ENCODE measurements around the gene CDH19. TPM values are rescaled to one million over a fixed set of nuclear protein-coding genes. Genes with fewer than 3 reads are reported as not detected.

The CDH19 gene
- 12.1 TPM for total RNA-seq
- long read RNA-seq, full-length matches to known transcripts, result 10 of 14 reads
- long read RNA-seq, partial matches to known transcripts, result 2 of 14 reads
- long read RNA-seq, other reads (novel, unspliced or antisense), result 2 of 14 reads

GRCh38 chr18:66603941-66604627 is at the start of gene CDH19:
TSS of gene CDH19 (minus strand) at chr18:66604090. CDS start at chr18:66572204, 31,886 bp downstream.
- no peak for DNase-seq
- peak; percentile 96 for ATAC-seq
- intact Hi-C loops (cut with micrococcal nuclease), result no loop called here

- no peak for DNase-seq
- intact Hi-C loops (cut with micrococcal nuclease), result no loop called here
- ATAC-seq, result no peak
Measured at GRCh38 chr18:66647671-66648070, 43.8 kb upstream of the CDH19 start.

- ATAC-seq (no peak), DNase-seq (no peak)
- intact Hi-C loops (cut with micrococcal nuclease), result no loop called here
Measured at GRCh38 chr18:66646609-66647008, 42.7 kb upstream of the CDH19 start.

- ATAC-seq (no peak), DNase-seq (no peak)
- intact Hi-C loops (cut with micrococcal nuclease), result no loop called here
Measured at GRCh38 chr18:66645983-66646382, 42.1 kb upstream of the CDH19 start.

DNA sequence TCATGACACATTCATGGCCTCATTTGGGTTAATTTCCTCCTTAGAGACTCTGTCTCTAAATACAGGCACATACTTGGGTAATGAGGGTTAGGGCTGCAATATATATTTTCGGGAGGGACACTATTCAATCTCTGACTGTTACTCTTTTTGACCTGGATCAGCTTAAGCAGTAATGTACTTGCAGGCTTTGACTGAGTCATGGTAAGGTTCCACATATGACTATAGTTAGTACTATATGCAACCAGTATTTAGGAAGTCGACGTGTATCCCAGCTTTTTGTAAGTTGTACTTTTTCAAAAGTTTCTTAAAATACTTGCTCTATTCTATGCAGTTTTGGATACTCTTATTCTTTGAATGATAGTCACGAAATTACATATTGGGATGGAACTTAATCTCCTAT is 37.2 kb upstream of the CDH19 start:
- intact Hi-C loops (cut with micrococcal nuclease), result no loop called here
- no peak for DNase-seq
- no peak for ATAC-seq

GRCh38 chr18:66640431-66640830 is 36.5 kb upstream of the CDH19 start:
- intact Hi-C loops (cut with micrococcal nuclease), result no loop called here
- DNase-seq, result peak; percentile 47
- ATAC-seq, result peak; percentile 95

DNA sequence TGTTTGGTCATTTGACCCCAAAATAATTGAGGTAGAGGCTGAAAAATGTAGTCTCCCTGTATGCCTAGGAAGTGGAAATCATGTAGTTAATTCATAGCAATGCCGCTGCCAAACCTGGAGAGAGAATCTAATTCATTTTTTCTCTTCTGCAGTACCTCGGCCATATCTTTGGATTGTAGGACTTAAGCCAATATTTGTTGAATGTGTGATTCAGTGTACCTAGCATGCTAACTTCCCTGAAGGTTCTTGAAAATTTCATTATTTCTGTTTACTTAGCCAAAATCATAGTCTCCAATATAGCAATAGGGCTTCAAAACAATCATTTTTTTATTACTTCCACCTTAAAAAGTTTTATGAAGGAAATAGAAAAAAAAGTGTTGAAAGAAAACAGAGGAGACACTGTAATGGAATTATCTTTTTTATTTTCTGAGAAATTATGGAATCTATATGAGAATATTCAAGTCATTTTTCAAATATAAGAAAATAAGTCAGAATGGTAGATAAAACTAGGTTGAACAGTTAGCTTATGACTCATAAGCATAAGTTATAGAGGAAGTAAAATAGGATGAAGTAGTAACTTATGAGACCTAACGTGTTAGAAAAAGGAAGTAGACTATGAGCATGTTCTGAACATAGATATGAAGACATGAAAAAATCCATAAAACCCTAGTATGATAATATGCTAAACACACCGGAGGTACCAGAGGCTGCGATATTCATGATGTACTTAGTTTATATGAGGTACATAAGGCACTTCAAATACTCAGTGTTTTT is 35.2 kb upstream of the CDH19 start:
- ATAC-seq (no peak), DNase-seq (no peak)
- intact Hi-C loops (cut with micrococcal nuclease), result no loop called here

- peak; percentile 82 for ATAC-seq
- intact Hi-C loops (cut with micrococcal nuclease), result no loop called here
- peak; percentile 26 for DNase-seq
Measured at GRCh38 chr18:66635342-66635741, 31.5 kb upstream of the CDH19 start.

DNA sequence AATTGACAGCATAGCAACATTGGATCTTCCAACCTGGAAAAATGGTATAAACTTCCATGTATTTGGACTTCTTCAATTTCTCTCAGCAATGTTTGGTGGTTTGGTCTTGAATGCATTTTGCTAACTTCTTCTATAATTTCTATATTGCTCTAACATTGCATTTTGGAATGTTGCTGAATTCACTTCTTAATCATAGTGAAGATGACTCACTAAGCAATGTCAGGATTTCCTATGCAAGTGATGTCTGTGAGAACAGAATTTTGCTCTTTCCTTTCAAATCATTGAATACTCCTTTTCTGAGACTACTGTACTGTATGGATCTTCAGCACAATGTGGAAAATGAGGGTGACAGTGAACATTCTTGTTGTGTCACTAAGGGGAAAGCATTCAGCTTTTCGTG is 28.9 kb upstream of the CDH19 start:
- DNase-seq (no peak), ATAC-seq (no peak)
- intact Hi-C loops (cut with micrococcal nuclease), result no loop called here

GRCh38 chr18:66630831-66631230 is 26.9 kb upstream of the CDH19 start:
- ATAC-seq (no peak), DNase-seq (no peak)
- intact Hi-C loops (cut with micrococcal nuclease), result no loop called here

DNA sequence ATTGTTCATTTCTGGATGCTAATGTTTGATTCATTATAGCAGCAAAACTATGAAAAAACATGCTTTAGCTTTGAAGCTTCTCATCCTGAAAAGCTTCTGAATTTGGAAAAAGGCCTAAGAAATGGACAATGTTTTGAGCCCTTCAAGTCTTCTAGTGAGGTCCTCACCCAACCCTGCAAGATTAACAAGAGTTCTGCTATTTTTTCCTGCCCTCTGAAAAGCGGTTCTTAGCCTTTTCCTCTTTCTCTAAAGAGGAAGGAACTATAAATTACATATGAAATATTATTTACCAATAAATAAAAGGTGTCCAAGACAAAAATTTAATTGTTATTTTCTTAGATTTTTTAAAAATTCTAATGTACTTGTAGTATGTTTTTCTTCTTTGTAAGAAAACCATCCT is 19.9 kb upstream of the CDH19 start:
- intact Hi-C loops (cut with micrococcal nuclease), result no loop called here
- ATAC-seq, result no peak
- DNase-seq, result no peak

DNA sequence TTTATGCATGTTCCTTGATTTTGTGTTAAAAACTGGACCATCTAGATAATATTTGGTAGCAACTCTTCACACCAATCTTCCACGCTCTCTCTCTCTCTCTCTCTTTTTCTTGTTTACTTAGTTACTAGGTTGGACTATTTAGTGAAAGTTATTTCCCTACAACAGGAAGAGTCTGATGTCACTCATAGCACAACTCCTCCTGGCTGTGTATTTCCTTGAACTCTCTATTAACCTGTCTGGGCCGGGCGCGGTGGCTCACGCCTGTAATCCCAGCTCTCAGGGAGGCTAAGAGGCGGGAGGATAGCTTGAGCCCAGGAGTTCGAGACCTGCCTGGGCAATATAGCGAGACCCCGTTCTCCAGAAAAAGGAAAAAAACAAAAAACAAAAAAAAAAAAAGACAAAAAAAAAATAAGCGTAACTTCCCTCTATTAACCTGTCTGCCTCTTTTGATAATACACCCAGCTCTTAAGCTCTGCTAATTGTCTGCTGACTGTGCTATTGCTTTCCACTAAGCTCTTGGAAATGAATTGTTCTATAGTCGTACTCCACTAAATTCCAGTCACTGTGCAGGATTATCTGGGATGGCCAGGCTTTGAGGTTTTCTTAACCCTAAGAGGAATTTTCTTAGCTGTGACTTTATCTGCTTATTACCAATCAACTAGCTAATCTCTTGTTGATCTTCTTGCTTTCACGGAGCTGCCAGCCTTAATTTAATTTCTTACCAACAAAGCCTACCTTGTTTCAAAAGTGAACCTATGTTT is 18.1 kb upstream of the CDH19 start:
- ATAC-seq (no peak), DNase-seq (no peak)
- intact Hi-C loops (cut with micrococcal nuclease), result no loop called here

- DNase-seq (no peak), ATAC-seq (no peak)
- intact Hi-C loops (cut with micrococcal nuclease), result no loop called here
Measured at GRCh38 chr18:66616523-66616983, 12.7 kb upstream of the CDH19 start.

- intact Hi-C loops (cut with micrococcal nuclease), result no loop called here
- ATAC-seq, result no peak
- no peak for DNase-seq
Measured at GRCh38 chr18:66615176-66615575, 11.3 kb upstream of the CDH19 start.

DNA sequence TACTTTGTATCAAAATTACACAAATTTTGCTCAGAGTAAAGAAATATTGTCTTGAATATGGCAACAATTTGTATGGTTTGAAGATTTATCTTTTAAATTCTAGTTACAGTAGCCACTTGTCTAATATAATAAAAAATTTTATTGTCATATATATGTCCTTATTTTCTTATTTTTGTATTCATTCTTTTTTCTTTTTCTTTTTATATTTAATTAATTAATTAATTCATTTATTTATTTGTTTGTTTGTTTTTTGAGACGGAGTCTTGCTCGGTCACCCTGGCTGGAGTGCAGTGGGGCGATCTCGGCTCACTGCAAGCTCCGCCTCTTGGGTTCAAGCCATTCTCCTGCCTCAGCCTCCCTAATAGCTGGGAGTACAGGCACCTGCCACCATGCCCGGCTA is 3.7 kb upstream of the CDH19 start:
- intact Hi-C loops (cut with micrococcal nuclease), result no loop called here
- ATAC-seq, result no peak
- no peak for DNase-seq

GRCh38 chr18:66601649-66602048 is 2.2 kb downstream of the CDH19 start:
- intact Hi-C loops (cut with micrococcal nuclease), result no loop called here
- DNase-seq (no peak), ATAC-seq (no peak)

DNA sequence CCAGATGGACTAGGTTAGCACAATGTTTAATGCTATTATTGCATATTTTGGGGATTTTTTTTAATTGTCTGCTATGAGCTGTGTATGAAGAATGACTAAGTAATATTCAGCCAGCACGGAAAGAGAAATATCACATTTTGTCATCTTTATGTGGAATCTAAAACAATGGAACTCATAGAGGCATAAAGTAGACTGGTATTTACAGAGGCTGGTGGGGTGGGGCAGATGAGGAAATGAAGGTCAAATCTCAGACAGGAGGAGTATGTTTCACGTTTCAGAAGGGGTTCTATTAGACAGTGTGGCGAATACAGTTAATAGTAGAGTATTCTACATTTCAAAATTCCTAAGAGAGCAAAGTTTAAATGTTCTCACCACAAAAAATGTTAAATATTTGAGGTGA is 4.7 kb downstream of the CDH19 start:
- DNase-seq (no peak), ATAC-seq (peak; percentile 50)
- intact Hi-C loops (cut with micrococcal nuclease), result no loop called here

DNA sequence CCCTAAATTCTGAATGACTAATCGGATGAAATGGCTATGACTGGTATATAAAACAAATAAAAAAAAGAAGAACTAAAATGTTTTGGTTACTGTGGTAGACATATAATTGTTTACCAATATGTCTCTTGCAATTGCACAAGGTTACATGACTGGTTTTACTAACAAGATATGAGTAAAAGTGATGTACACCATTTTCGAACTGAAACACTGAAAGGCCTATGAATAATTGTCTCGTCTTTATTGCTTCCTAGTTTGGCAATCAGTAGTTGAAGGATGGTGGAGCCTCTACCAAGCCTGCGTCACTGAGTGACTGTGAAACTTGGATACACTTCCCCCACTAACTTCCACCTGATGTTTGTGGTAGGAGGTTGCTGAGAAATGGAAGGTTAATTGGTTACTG is 16.5 kb downstream of the CDH19 start:
- intact Hi-C loops (cut with micrococcal nuclease), result no loop called here

DNA sequence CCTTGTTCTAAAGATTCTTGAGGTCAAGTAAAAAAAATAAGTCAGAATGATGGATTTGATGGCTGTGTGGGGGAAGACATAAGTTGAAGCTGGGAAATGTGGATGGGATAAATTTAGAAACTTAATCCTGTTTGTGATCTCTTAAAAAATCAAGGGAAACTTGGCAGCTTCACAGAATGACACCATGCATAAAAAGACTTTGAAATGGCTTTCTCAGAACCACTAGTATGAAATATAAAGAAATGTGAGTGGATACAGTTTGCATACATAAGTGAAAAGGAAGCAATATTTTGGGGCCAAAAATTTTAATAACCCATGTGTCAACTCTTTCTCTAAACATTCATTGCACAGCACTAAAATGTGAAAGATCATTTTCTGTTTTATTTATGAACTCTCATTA is 21.7 kb downstream of the CDH19 start:
- no peak for ATAC-seq
- intact Hi-C loops (cut with micrococcal nuclease), result no loop called here
- DNase-seq, result no peak

More for the DNA sequence above, 16.5 kb downstream of the CDH19 start:
- ATAC-seq (no peak), DNase-seq (no peak)

DNA sequence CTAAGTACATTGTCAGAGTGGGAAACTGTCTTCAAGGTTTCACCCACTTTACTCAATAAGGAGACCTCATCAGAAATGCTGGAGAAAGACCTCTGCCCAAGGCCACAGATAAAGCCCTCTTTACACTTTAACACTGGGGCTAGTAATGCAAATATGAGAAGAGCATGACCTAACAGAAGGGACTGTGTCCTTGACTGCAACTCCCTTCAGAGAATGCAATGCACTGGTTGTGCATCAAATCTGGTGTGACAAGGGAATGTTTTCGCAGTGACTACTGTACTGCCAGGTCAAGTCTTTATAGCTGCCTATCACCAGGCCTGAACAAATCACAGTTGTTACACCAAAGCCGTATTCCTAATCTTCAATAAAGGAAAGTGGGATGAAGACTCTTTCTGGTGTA is 28.6 kb downstream of the CDH19 start:
- ATAC-seq (no peak), DNase-seq (no peak)
- intact Hi-C loops (cut with micrococcal nuclease), result no loop called here

Measured in left ventricle myocardium superior (tissue), 1 donor.